Jurkat, Clone E6-1 (cell line): ENCODE data around the gene CYTH2.
A peak's percentile ranks its signal among the peaks of the same experiment; 100 is the strongest.
"Not testable (repeated sequence)": the region's sequence is repeated elsewhere in the genome, so short reads cannot be mapped to it uniquely, and the experiment has no call there.

Experiments
- DNase-seq: peaks from one replicate; pipeline ENCODE4 v3.0.0-alpha.2; 2011; ENCODE audit warnings: low read depth, low spot score
- H3K4me3 ChIP-seq: 2 replicates; pipeline ENCODE4 v1.5.1; 2011; ENCODE audit warnings: mild to moderate bottlenecking, low read length, control low read depth, moderate library complexity

The CYTH2 gene

DNA sequence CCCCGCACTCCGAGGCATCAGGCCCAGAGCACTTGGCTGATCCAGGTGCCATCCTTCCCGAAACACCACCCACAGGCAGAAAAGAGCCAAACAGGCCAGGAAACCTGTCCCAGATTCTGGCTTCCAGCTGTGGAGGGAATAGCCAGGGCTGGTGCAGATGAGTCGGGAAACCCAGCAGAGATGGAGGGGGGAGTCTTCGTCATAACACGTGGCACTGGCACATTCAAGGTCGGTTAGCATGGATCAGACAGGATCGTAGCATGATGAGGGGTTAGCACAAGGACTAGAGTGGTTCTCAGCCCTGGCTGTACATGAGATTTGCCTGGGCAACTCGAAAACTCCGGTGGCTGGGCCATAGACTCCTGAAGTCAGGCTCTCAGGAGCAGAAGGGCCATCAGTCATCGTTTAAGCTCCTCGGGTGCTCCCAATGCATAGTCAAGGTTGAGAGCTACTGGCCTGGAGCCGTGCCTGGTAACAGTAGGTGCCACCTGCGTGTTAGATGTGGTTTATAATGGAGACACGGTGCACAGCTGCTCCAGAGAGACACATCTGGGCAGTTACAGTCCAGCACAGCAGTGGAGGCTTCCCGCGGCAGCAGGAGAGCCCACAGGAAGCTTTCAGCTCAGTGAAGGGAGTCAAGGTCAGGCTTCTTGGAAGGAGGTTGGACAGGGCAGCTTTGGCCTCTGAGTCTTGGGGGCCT is 6.3 kb downstream of the CYTH2 start:
- no peak overlapping the region for H3K4me3 ChIP-seq
- DNase-seq, result peak; percentile 87

DNA sequence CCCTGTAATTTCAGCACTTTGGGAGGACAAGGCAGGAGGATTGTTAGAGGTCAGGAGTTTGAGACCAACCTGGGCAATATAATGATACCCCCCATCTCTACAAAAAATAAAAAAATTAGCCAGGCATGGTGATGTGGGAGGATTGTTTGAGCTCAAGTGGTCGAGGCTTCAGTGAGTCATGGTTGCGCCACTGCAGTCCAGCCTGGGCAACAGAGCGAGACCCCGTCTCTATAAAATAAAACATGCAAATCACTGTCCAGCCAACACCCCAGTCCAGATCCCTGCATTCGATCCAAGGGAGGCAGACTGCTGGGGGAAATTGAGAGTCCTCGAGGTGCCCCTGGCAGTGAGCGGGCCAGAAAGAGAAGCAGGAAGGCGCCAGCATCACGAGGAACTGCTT is 7.0 kb downstream of the CYTH2 start:
- no peak overlapping the region for H3K4me3 ChIP-seq
- no peak for DNase-seq

DNA sequence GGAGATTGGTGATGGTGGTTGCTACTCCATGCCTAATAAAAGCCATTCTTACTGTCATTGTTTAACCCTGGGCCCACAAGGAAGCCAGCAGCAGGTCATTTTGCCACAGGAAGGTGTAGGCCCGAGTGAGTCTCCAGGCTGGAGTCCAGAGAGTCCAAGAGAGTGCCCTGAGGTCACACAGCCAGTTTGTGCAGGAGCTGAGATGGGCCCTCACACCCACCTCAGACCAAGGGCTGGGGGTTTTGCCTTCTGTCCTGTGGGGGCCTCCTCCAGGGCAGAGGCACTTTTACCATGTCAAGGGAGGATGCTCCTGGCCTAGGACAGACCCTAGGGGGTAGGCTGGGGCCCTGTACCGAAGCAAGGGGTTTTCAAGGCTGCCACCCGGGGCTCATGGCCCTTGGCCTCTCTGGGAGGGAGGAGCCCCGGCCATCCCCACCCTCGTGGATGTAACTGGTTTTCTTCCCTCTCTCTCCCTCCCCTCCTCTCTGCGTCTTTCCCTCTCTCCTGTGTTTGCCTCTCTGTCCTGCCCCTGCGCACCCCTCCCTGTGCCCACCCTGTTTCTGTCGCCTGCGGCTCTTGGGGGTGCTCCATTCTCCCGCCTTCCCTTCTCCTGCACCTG is 8.0 kb downstream of the CYTH2 start:
- no peak overlapping the region for H3K4me3 ChIP-seq
- DNase-seq, result no peak

DNA sequence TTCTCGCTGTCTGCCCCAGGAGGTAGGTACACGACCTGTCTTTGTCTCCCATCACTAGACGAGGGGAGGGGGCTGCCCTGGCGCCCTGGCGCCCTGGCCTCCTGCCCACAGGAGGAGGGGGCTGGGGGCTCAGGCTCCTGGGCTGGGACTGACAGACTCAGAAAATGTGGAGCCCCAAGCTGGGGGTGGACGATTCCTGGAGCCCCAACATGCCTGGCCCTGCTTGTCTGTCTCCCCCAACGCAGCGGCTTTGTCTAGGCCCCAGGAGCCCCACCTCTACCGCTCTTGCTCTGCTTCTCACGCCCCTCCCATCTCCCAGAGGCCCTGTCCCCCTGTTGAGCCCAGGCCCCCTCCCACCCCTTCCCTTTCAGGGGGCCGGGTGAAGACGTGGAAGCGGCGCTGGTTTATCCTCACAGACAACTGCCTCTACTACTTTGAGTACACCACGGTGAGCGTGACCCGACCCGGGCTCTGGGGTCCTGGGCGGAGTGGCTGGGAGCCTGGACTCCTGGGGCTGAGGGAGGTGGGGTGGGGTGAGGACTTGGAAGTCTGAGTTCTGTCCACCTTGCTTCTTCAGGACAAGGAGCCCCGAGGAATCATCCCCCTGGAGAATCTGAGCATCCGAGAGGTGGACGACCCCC is 8.6 kb downstream of the CYTH2 start:
- no peak overlapping the region for H3K4me3 ChIP-seq
- DNase-seq, result no peak

DNA sequence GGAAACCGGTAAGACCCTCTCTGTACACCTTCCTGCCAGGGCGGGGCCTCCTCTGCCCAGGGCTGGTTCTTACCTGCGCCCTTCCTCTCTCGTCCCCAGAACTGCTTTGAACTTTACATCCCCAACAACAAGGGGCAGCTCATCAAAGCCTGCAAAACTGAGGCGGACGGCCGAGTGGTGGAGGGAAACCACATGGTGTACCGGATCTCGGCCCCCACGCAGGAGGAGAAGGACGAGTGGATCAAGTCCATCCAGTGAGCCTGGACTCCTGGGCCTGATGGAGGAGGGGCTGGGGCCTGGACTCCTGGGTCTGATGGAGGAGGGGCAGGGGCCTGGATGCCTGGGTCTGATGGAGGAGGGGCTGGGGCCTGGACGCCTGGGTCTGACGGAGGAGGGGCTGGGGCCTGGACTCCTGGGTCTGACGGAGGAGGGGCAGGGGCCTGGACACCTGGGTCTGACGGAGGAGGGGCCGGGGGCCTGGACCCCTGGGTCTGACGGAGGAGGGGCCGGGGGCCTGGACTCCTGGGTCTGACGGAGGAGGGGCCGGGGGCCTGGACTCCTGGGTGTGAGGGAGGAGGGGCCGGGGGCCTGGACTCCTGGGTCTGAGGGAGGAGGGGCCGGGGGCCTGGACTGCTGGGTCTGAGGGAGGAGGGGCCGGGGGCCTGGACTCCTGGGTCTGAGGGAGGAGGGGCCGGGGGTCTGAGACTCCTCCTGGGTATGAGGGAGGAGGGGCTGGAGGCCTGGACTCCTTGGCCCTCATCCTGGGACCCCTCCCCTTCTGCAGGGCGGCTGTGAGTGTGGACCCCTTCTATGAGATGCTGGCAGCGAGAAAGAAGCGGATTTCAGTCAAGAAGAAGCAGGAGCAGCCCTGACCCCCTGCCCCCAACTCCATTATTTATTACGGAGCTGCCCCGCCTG is 9.4 kb downstream of the CYTH2 start:
- DNase-seq, result no peak

DNA sequence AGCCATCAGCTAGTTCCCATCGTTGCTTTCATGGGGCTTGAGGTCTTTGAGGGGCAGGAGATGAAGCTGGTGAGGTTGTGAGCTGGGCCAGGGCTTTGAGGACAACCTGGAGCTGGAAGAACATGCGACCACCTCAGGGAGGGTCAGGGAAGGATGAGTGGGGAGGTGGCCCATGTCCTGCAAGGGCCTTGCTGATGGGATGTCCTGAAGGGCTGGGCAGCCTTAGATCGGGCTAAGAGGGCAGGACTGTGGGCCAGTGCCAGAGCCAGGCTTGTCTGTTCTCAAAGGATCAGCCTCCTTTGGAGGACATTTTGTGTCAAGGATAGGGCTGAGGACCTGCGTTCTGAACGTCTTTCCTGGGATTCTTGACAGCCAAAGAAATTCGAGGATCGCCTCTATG is 10.5 kb downstream of the CYTH2 start:
- no peak for DNase-seq
- H3K4me3 ChIP-seq, result no peak overlapping the region

More for the DNA sequence above, 9.4 kb downstream of the CYTH2 start:
- H3K4me3 ChIP-seq, result no peak overlapping the region

DNA sequence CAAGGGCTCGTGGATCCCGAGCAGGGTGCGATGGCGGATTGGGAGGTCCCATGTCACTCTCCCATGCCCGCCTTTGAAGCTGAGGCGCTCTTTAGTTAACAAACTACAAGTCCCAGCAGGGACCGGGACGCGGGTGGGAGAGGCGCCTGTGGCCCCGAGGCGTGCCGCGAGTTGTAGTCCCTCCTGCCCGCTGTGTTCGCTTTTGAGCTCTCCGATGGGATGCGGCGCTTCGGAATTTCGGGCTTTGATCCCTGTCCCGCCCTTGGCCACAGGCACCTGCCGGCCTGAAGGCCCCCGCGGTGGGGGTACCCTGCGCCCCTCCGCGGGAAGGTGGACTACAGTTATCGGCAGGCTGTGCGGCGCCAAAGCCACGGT is 11.0 kb downstream of the CYTH2 start:
- no peak overlapping the region for H3K4me3 ChIP-seq
- DNase-seq, result no peak

DNA sequence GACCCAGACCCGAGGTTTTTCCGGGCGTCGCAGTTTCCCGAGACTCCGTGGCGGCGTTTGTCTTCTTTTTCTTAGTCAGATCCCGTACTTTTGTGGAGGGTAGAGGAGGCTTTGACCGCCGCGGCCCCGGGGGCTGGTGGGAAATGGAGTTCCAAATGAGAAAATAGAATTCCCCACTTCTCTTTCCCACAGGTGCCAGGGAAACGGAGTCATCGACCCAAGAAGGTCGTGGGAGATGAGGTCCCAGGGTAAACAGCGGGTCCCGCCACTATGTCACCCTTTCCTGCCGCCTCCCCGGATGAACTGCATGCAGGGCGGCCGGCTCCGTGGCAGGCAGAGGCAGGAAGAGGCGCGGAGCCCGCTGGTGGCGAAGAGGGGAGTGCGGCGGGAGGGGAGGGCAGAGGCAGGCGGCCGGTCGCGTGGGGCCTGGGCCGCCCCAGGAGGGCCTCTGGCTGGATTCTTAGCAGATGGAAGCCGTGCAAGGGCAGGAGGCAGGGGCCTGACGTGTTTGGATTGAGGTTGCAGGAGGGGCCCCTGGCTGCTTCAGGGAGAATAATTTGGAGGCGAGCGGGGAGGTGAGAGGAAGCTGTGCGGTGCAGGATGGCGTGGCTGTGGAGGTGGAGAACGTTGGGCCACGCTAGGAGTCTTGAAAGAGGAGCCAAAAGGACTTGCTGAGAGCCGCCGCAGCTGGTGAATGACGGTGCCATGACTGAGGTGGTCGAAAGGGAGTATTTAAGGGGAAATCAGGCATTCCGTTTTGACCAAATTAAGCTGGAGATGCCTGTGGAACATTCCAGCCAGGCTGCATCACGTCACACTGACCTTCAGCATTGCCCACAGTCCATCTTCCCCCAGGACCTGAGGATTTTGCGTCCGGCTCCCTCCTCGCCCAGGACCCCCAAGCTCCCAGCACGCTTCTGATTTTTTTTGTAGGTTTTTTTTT is 11.7 kb downstream of the CYTH2 start:
- no peak for DNase-seq
- no peak overlapping the region for H3K4me3 ChIP-seq

DNA sequence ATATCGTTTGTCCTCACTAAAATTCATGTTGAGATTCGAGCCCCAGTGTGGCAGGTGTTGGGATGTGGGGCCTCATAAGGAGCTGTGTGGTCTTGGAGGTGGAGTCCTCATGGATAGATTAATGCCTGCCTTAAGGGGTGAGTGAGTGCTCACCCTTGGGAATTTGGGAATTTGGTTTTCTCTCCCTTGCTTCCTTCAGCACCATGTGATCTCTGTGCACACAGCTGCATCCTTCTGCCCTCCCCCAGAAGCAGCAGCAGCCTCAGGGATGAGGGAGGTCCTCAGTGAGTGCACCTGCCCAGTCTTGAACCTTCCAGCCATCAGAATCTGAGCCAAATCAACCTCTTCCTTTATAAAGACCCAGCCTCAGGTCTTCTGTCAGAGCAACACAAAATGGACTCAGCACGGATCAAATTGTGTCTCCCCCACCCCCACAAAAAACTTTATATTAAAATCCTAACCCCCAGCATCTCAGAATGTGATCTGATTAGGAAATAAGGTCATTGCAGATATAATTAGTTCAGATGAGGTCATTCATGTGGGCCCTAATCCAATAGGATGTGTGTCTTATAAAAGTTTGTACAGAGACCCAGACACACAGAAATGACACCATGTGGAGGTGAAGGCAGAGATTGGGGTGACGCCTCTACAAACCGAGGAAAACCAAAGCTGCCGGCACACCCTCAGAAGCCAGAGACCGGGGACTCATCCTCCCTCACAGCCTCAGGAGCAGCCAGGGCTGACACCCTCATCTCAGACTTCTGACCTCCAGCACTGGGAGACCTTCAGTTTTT is 12.9 kb downstream of the CYTH2 start:
- no peak overlapping the region for H3K4me3 ChIP-seq
- no peak for DNase-seq

DNA sequence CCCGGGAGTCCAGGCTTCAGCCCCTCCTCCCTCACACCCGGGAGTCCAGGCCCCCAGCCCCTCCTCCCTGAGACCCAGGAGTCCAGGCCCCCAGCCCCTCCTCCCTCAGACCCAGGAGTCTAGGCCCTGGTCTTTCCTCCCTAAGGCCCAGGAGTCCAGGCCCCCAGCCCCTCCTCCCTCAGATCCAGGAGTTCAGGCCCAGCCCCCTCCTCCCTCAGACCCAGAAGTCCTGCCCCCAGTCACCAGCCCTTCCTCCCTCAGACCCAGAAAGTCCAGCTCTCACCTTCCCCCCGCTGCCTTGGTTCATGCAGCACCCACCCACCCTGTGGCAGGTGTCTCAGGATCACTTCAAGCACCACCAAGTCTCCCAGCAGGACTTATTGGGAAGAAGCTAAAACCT is 14.1 kb downstream of the CYTH2 start:
- DNase-seq, result no peak
- no peak overlapping the region for H3K4me3 ChIP-seq

DNA sequence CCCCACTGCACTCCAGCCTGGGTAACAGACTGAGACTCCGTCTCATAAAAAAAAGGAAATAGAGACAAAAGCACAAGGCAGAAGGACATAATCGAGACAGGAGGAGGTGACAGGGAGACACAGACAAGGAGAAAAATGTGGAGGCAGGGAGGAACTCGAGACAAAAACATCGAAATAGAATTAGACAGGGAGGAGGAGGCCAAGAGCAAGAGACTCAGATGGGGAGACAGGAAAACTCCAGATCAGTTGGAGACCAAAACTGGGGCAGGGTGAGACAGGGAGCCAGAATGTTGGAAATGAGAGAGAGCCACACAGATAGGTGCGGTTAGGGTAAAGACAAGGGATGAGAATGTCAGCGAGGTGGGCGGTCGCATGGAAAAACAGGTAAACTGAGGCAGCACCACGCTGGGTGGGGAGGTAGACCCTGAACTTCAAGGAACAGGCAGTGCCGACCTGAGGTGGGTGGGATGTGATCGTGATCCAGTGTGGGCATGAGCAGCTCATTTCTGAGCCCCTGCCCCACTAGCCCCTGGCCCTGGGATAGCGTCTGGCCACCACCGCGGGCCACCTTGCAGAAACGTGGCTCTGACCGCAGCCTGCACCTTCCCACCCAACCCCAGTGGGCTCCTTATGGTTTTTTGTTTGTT is 15.2 kb downstream of the CYTH2 start:
- H3K4me3 ChIP-seq, result no peak overlapping the region
- DNase-seq, result no peak

DNA sequence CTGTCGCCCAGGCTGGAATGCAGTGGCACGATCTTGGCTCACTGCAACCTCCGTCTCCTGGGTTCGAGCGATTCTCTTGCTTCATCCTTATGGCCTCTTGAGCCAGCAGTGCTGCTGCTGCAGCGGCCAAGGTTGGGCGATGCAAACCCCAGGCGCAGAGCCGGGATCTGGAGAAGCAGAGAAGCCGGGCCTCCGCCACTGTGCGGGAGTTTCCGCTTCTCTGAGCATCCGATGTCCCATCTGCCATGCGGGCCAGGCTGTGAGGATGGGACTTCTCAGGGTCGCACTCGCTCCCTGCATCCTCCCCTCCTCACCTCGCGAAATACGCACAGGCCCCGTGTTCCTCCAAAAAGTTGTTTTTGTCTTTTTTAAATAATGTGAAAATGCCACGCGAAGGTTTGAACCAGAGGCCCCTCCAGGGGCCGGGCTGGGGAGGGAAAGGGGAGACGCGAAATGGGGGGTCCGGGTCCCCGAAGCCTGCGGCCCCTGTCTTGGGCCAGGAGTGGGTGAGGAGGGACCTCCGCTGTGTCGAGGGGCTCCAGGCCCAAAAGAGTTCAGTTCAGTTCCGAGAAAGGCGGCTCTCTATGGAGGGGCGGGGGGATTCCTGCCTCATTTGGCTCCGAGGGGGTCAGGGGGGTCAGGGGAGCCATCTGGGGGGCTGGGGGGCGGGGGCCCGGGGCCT is 15.9 kb downstream of the CYTH2 start:
- H3K4me3 ChIP-seq, result no peak overlapping the region
- no peak for DNase-seq

DNA sequence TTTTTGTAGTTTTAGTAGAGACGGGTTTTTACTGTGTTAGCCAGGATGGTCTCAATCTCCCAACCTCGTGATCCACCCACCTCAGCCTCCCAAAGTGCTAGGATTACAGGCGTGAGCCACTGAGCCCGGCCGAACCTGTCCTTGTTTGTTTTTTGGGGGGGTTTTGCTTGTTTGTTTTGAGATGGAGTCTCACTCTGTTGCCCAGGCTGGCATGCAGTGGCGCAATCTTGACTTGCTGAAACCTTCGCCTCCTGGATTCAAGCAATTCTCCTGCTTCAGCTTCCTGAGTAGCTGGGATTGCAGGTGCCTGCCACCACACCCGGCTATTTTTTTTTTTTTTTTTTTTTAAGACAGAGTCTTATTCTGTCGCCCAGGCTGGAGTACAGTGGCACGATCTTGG is 17.5 kb downstream of the CYTH2 start:
- H3K4me3 ChIP-seq, result not testable (repeated sequence)

DNA sequence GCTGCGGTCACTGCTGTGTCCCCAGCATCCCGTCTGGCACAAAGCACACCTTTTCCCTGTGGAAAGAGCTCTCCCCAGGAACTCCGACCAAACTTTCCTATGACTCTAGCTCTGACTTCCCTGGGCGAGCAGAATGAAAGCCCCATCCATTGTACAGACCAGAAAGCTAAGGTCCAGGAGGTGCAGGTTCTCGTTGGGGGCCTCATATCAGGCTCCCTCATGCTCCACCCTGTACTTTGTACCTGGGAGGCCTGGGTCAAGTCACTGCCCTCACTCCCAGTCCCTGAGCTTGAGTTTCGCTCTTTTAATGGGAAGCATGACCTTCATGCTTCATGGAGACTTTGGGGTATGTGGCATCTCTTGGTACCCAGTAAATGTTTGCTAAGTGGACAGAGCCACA is 18.4 kb downstream of the CYTH2 start:
- DNase-seq, result no peak
- H3K4me3 ChIP-seq, result no peak overlapping the region

More for the DNA sequence above, 17.5 kb downstream of the CYTH2 start:
- not testable (repeated sequence) for DNase-seq

DNA sequence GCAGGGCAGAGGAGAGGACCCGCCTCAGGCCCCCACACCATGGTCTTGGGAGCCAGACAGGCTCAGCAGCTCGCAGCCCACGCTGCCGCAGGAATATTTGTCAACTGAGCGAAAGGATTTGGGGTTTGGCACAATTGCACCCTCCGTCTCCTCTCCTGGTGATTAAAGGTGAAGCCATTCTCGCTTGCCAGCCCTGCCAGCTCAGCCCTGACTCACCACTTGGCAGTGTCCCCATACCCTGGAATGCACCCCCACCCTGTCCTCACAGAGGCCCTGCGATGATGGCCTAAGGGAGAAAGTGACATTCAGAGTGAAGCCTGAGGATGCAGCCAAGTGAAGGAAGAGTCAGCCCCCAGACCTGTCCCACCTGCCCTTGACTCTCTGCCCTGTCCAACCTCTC is 18.8 kb downstream of the CYTH2 start:
- no peak overlapping the region for H3K4me3 ChIP-seq
- DNase-seq, result no peak

DNA sequence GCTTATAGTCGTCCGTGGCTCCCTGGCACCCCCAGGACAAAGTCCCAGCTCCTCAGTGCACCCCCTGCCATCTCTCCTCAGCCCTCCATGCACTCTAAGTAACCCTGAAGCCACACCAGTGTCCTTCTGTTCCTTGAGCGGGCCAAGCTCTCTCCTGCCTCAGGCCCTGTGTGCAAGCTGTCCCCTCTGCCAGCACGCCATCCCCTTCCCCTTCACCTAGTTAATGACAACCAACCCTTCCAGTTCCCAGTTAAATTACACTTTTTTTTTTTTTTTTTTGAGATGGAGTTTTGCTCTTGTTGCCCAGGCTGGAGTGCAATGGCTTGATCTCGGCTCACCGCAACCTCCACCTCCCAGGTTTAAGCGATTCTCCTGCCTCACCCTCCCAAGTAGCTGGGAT is 19.3 kb downstream of the CYTH2 start:
- not testable (repeated sequence) for H3K4me3 ChIP-seq, DNase-seq
